HG02852 (cell line): ENCODE results near the gene PRMT5.

Experiments used
- ATAC-seq: cut with Tn5 transposase; IDR thresholded peaks from one replicate; pipeline ENCODE4 v1.9.1; 2021; ENCODE audit warnings: mild to moderate bottlenecking, moderate library complexity; ENCODE audit not compliant: unreplicated experiment

PRMT5 gene

GRCh38 chr14:22878271-22879246 lies 50.6 kb downstream of the PRMT5 start:
- no peak for ATAC-seq

- no peak for ATAC-seq
Measured at GRCh38 chr14:22877000-22877501, 52.1 kb downstream of the PRMT5 start.

- ATAC-seq = no peak
Measured at GRCh38 chr14:22875748-22876319, 53.3 kb downstream of the PRMT5 start.

GRCh38 chr14:22875003-22875747 lies 54.0 kb downstream of the PRMT5 start:
- ATAC-seq = no peak

- ATAC-seq = no peak
Measured at GRCh38 chr14:22872833-22873520, 56.2 kb downstream of the PRMT5 start.

- peak; percentile 23 for ATAC-seq
Measured at GRCh38 chr14:22872033-22872832, 56.9 kb downstream of the PRMT5 start.

- peak; percentile 77 for ATAC-seq
Measured at GRCh38 chr14:22871224-22872032, 57.7 kb downstream of the PRMT5 start, which contains the start of gene LRP10. Gene LRP10, plus strand, starts transcription at chr14:22871740. Its CDS starts 564 bp downstream, at chr14:22872304.

- peak; percentile 39 for ATAC-seq
Measured at GRCh38 chr14:22870811-22871223, 58.4 kb downstream of the PRMT5 start.
